GM12864 (cell line): Measurements from ENCODE around the gene BARX2.

ENCODE experiments used
- DNase-seq: peaks from one replicate; pipeline ENCODE4 v3.0.0-alpha.2; 2011; ENCODE audit warnings: low read depth
- H3K4me3 ChIP-seq: 2 replicates; pipeline ENCODE4 v1.5.1; 2011; ENCODE audit warnings: mild to moderate bottlenecking, low read depth, low read length, control low read depth
- TF ChIP-seq, protein P1 (sequence below): IDR thresholded peaks from 2 replicates; pipeline ENCODE4 v1.5.1; 2011; ENCODE audit warnings: low read depth, mild to moderate bottlenecking, moderate library complexity, low read length, control low read depth, inconsistent platforms; ENCODE audit errors: missing control alignments

Gene BARX2

DNA sequence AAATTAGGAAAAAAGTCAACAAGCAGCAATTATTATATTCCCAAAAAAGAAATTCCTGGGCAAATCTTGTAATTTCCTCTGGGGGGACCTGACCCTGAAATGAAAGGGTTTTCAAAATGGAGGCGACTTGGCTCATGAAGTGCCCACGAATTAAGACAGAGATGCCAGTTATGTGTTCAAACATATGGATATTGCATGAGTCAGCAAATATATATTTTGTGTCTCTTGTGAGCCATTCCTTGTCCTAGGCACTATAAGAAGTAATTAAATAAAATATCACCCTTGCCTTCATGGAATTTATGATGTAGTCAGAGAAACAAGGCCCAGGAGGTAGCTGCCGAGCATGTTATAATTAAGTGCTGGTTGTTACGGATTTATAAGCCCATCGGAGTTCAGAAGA lies 68.6 kb downstream of the BARX2 start:
- no peak overlapping the region for H3K4me3 ChIP-seq
- DNase-seq: no peak
- TF ChIP-seq, protein P1, sequence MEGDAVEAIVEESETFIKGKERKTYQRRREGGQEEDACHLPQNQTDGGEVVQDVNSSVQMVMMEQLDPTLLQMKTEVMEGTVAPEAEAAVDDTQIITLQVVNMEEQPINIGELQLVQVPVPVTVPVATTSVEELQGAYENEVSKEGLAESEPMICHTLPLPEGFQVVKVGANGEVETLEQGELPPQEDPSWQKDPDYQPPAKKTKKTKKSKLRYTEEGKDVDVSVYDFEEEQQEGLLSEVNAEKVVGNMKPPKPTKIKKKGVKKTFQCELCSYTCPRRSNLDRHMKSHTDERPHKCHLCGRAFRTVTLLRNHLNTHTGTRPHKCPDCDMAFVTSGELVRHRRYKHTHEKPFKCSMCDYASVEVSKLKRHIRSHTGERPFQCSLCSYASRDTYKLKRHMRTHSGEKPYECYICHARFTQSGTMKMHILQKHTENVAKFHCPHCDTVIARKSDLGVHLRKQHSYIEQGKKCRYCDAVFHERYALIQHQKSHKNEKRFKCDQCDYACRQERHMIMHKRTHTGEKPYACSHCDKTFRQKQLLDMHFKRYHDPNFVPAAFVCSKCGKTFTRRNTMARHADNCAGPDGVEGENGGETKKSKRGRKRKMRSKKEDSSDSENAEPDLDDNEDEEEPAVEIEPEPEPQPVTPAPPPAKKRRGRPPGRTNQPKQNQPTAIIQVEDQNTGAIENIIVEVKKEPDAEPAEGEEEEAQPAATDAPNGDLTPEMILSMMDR: no peak

DNA sequence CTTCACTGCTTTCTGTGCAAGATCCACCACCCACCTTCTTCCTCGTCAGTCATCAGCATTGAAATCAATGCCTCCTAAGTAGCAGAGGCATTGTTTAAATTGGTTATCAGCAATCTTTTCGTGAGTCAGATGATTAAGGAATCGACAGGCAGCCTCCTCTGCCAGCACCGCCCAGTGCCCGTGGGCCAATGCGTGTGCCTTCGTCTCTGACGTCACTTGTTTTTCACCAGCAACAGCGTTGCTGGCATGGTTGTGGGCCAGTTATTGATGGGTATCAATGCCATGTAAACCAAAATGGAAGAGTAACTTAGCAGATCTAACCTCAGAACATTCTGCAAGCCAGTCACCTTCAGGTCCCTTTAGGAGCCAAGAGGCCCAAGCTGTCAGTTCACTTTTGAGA lies 69.6 kb downstream of the BARX2 start:
- TF ChIP-seq, protein P1: no peak
- H3K4me3 ChIP-seq: no peak overlapping the region
- DNase-seq: no peak

DNA sequence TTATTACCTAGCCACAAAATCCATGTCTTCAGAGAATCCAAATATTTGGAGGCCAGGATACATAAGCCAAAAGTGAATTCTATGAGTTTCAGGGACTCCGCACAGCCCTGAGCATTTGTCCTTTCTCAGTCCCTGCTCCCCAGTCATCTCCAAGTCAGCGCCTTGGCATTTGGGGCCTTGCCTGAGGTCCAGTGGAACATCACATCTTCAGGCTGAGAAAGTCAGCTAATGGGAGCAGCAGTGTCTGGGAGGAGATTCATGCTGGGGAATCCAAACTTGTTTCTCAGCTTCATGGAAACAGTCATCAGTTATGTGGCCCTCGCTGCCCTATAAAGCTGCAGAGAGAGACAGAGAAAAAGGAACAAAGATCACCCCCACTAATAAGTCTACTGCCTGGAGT lies 70.9 kb downstream of the BARX2 start:
- TF ChIP-seq, protein P1: no peak
- no peak for DNase-seq
- no peak overlapping the region for H3K4me3 ChIP-seq

DNA sequence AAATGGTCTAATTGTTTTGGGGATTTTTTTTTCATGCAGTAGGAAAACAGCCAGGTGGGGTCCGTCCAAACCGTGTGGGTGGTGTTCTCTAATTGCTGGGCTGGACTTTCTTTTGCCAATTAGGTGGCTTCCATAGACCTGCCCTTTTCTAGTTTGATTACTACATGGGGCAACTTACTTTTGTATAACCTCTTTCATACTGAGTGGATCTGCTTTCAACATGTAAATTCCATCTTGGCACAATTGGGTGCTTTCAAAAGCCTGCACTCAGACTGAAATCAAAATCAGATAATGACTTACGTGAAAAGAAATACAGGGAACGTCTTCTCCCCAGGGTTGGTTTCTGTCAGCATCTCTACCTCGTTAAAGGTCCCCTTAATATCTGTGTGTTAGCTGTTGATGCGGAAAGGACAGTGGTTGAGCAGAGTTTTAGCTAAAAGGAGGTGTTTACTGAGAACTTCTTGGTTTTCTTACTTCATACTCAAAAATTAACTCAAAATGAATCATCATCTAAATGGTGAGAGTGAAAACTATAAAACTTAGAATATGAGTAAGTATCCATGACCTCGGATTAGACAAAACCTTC lies 72.1 kb downstream of the BARX2 start:
- TF ChIP-seq, protein P1: no peak
- no peak for DNase-seq

DNA sequence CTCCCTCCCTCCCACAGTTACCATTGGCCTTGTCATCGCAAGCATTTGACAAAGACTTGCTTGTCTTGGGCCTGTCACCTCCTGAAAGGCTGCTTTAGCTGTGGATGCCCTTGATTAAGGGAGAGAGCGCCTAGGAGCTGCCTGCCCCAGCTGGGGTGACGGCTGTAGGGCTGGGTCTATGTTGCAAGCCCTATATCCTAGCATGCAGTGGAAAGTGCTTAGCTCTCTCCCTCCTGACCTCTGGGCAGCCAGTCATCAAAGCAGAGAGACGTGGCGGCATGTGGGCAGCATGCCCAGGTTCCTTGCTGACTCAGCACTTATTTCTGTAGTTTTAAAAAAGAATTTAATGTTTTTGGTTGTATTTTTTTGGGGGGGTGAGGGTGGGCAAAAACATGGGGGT lies 75.9 kb downstream of the BARX2 start:
- no peak overlapping the region for H3K4me3 ChIP-seq
- TF ChIP-seq, protein P1: no peak
- no peak for DNase-seq

More for the DNA sequence above, 72.1 kb downstream of the BARX2 start:
- no peak overlapping the region for H3K4me3 ChIP-seq

DNA sequence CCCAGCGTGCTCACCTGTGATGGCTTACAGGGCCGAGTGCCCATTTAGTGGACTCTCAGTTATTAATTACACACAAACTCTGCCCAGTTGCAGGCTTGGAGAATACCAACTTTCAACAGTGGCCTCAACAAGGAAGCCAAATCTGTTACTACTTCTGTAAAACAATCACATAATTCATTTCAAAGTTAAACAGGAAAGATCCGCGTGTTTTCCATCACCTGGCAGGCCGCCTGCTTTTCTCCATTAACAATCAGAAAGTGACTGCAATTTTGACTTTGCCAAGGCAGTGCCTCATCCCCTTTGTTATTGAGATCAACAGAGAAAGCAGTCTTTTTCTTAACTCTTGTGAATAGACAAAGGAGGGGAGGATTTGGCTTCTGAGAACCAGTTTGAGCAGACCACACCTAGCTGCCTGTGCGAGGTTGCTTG lies 77.7 kb downstream of the BARX2 start:
- H3K4me3 ChIP-seq: no peak overlapping the region
- DNase-seq: no peak
- TF ChIP-seq, protein P1: no peak

DNA sequence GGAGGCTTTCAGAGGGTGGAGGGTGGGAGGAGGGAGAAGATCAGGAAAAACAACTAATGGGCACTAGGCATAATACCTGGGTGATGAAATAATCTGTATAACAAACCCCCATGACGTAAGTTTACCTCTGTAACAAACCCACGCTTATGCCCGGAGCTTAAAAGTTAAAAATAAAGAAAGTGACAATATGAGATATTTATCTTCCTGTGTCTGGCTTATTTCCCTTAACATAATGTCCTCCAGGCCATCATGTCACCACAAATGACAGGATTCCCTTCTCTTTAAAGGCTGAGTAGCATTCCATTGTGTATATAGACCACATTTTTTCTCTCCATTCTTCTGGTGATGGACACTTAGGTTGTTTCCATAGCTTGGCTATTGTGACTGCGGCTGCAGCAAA lies 79.5 kb downstream of the BARX2 start:
- H3K4me3 ChIP-seq: no peak overlapping the region
- TF ChIP-seq, protein P1: no peak
- DNase-seq: no peak
